Measurements from ENCODE around the gene HNRNPUL1. TPM values are rescaled to one million over a fixed set of nuclear protein-coding genes. Genes with fewer than 3 reads are reported as not detected.

The HNRNPUL1 gene
- total and polyA plus RNA-seq, 11 donors, result 64.2 to 138 (median 114) TPM

GRCh38 chr19:41325640-41325946 lies 61.4 kb downstream of the HNRNPUL1 start:
- Histone ChIP-seq H3K36me3 (peaks cover 0 to 43% (median 13%) of the 10 kb centered on the region in 9 donors), H3K4me1 (peaks cover 4 to 99% (median 78%) of the 10 kb centered on the region in 12 donors), H3K27me3 (no peaks in the 10 kb centered on the region), H3K4me3 (peak overlapping the region in 11 of 12 donors; percentile 7 to 56 (median 42)), H3K27ac (peak overlapping the region; percentile 76 to 95 (median 89)), H3K9me3 (no peaks in the 10 kb centered on the region)
- intact Hi-C loops (cut with DNase I), result loop anchor here in 4 of 10 donors (2.0 to 10.0 kb wide), 4 partner anchors 15 to 239 kb away; partner anchors contain the start of gene CCDC97 (in 1 of the 4)
- ATAC-seq (no peak), DNase-seq (no peak)
- WGBS, 4 donors, result 4 to 12% (median 9%) methylated on average over 10 of the region's 10 CpGs
- TF ChIP-seq CTCF (IDR thresholded peaks at IDR 0.05), result no peak
- no peak for TF ChIP-seq POLR2A (IDR thresholded peaks at IDR 0.05)

- 21 to 29% (median 23%) methylated on average over 18 to 30 of the region's 30 CpGs for WGBS, 4 donors
- Histone ChIP-seq H3K36me3 (peaks cover 0 to 43% (median 13%) of the 10 kb centered on the region in 9 donors), H3K27me3 (no peaks in the 10 kb centered on the region), H3K4me3 (peak overlapping the region in 11 of 12 donors; percentile 7 to 56 (median 42)), H3K4me1 (peaks cover 4 to 99% (median 78%) of the 10 kb centered on the region in 12 donors), H3K9me3 (no peaks in the 10 kb centered on the region), H3K27ac (peak overlapping the region; percentile 76 to 95 (median 89))
- peak; percentile 3 to 27 (median 14) for ATAC-seq
- TF ChIP-seq POLR2A (IDR thresholded peaks at IDR 0.05) (no peak), CTCF (IDR thresholded peaks at IDR 0.05) (no peak)
- intact Hi-C loops (cut with DNase I), result loop anchor here in 4 of 10 donors (2.0 to 10.0 kb wide), 6 partner anchors 15 to 239 kb away; partner anchors contain the start of genes TGFB1 (in 2 of the 4) and CCDC97 (in 1 of the 4)
- DNase-seq, result peak in 4 of 5 donors; percentile 49 to 65 (median 54)
Measured at GRCh38 chr19:41325947-41326706, 62.0 kb downstream of the HNRNPUL1 start.

GRCh38 chr19:41327076-41327575 lies 63.0 kb downstream of the HNRNPUL1 start:
- no peak for TF ChIP-seq POLR2A (IDR thresholded peaks at IDR 0.05)
- TF ChIP-seq CTCF (IDR thresholded peaks at IDR 0.05), result no peak
- Histone ChIP-seq H3K27me3 (no peaks in the 10 kb centered on the region), H3K36me3 (peaks cover 0 to 47% (median 20%) of the 10 kb centered on the region in 9 donors), H3K9me3 (no peaks in the 10 kb centered on the region), H3K4me3 (peak overlapping the region in 10 of 12 donors; percentile 18 to 49 (median 44)), H3K4me1 (peaks cover 4 to 98% (median 68%) of the 10 kb centered on the region in 12 donors), H3K27ac (peak overlapping the region; percentile 66 to 95 (median 88))
- no peak for ATAC-seq
- WGBS, 4 donors, result 43 to 63% (median 53%) methylated on average over 9 to 13 of the region's 13 CpGs
- intact Hi-C loops (cut with DNase I), result loop anchor here in 4 of 10 donors (2.0 to 10.0 kb wide), 5 partner anchors 24 to 238 kb away; partner anchors contain the start of gene TGFB1 (in 2 of the 4)
- no peak for DNase-seq
